ENCODE results near the gene LGMN. TPM values are rescaled to one million over a fixed set of nuclear protein-coding genes. Genes with fewer than 3 reads are reported as not detected.
"Not testable (repeated sequence)": the region's sequence is repeated elsewhere in the genome, so short reads cannot be mapped to it uniquely, and the experiment has no call there.

The LGMN gene
- polyA plus RNA-seq, 1 donor from 2014 or later: 48.0 TPM

DNA sequence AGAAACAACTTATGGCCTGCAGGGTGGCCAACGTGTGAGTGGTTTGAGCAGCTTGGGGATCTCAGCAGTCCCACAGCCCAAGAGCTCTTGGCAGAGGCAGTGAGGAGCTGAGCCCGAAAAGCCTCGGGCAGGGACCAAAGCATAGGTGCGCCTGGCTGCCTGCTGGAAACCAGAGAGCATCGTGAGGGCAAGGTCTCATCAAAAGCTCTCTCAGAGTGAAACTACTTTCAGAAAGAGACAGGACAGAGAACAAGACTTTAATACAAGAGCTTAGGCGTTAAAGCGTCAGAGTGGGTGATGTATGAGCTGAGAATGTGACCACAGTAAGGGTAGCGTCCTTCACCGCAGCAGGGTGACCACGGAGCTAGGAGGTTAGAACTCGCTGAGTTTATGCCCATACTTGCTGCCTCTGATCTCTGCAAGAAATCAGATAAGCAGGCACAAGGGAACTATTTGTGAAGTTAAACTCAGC, 30.8 kb downstream of the LGMN start:
- no peaks in the 10 kb centered on the region for H3K9me2 ChIP-seq (ENCODE audit: insufficient read depth, low read length)
- H3K27ac ChIP-seq (ENCODE audit: low read length): no peak overlapping the region

GRCh38 chr14:92716131-92716530, 32.3 kb downstream of the LGMN start:
- Histone ChIP-seq H3K4me2 (ENCODE audit: low read length) (no peak overlapping the region), H3F3A (ENCODE audit: insufficient read depth, low read length, poor library complexity, severe bottlenecking) (no peaks in the 10 kb centered on the region), H3K4me3 (ENCODE audit: low read length) (no peak overlapping the region), H3K79me2 (replicated peaks; ENCODE audit: insufficient read depth, low read length) (no peaks in the 10 kb centered on the region), H3K9ac (ENCODE audit: low read length) (no peak overlapping the region), H3K27ac (ENCODE audit: low read length) (no peak overlapping the region), H3K9me3 (ENCODE audit: low read length) (no peaks in the 10 kb centered on the region), H3K9me2 (ENCODE audit: insufficient read depth, low read length) (no peaks in the 10 kb centered on the region), H4K20me1 (ENCODE audit: insufficient read depth) (no peaks in the 10 kb centered on the region), H2AFZ (ENCODE audit: low read depth, low read length) (no peak overlapping the region), H3K36me3 (ENCODE audit: insufficient read depth, low read length) (no peaks in the 10 kb centered on the region), H3K27me3 (ENCODE audit: insufficient read depth, low read depth, low read length) (no peaks in the 10 kb centered on the region)
- no peak for TF ChIP-seq MXI1 (conservative IDR thresholded peaks at IDR 0.05; ENCODE audit: poor library complexity, severe bottlenecking)
- no peak for TF ChIP-seq CTCF (IDR thresholded peaks at IDR 0.05; ENCODE audit: poor library complexity, severe bottlenecking)
- TF ChIP-seq, protein P1, sequence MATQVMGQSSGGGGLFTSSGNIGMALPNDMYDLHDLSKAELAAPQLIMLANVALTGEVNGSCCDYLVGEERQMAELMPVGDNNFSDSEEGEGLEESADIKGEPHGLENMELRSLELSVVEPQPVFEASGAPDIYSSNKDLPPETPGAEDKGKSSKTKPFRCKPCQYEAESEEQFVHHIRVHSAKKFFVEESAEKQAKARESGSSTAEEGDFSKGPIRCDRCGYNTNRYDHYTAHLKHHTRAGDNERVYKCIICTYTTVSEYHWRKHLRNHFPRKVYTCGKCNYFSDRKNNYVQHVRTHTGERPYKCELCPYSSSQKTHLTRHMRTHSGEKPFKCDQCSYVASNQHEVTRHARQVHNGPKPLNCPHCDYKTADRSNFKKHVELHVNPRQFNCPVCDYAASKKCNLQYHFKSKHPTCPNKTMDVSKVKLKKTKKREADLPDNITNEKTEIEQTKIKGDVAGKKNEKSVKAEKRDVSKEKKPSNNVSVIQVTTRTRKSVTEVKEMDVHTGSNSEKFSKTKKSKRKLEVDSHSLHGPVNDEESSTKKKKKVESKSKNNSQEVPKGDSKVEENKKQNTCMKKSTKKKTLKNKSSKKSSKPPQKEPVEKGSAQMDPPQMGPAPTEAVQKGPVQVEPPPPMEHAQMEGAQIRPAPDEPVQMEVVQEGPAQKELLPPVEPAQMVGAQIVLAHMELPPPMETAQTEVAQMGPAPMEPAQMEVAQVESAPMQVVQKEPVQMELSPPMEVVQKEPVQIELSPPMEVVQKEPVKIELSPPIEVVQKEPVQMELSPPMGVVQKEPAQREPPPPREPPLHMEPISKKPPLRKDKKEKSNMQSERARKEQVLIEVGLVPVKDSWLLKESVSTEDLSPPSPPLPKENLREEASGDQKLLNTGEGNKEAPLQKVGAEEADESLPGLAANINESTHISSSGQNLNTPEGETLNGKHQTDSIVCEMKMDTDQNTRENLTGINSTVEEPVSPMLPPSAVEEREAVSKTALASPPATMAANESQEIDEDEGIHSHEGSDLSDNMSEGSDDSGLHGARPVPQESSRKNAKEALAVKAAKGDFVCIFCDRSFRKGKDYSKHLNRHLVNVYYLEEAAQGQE (IDR thresholded peaks at IDR 0.05; ENCODE audit: borderline replicate concordance): no peak
- TF ChIP-seq EZH2 (IDR thresholded peaks at IDR 0.05; ENCODE audit: borderline replicate concordance, insufficient read depth, low read length, poor library complexity, severe bottlenecking): no peak
- no peak for TF ChIP-seq EP300 (conservative IDR thresholded peaks at IDR 0.05; ENCODE audit: poor library complexity, severe bottlenecking)
- TF ChIP-seq TAF1 (IDR thresholded peaks at IDR 0.05; ENCODE audit: low read depth): no peak
- no peak for TF ChIP-seq RAD21 (conservative IDR thresholded peaks at IDR 0.05)
- TF ChIP-seq POLR2AphosphoS5 (IDR thresholded peaks at IDR 0.05): no peak
- no peak for TF ChIP-seq SMC3 (conservative IDR thresholded peaks at IDR 0.05; ENCODE audit: poor library complexity)

More for the DNA sequence above, 30.8 kb downstream of the LGMN start:
- Histone ChIP-seq H3K36me3 (ENCODE audit: insufficient read depth, low read length) (no peaks in the 10 kb centered on the region), H3K79me2 (replicated peaks; ENCODE audit: insufficient read depth, low read length) (no peaks in the 10 kb centered on the region), H3K4me2 (ENCODE audit: low read length) (no peak overlapping the region), H3K27me3 (ENCODE audit: insufficient read depth, low read depth, low read length) (no peaks in the 10 kb centered on the region), H2AFZ (ENCODE audit: low read depth, low read length) (no peak overlapping the region), H3K9ac (ENCODE audit: low read length) (no peak overlapping the region), H3K4me3 (ENCODE audit: low read length) (no peak overlapping the region), H3K9me3 (ENCODE audit: low read length) (no peaks in the 10 kb centered on the region), H3F3A (ENCODE audit: insufficient read depth, low read length, poor library complexity, severe bottlenecking) (no peaks in the 10 kb centered on the region), H4K20me1 (ENCODE audit: insufficient read depth) (no peaks in the 10 kb centered on the region)
- TF ChIP-seq POLR2AphosphoS5 (IDR thresholded peaks at IDR 0.05) (no peak), CTCF (IDR thresholded peaks at IDR 0.05; ENCODE audit: poor library complexity, severe bottlenecking) (no peak), EZH2 (IDR thresholded peaks at IDR 0.05; ENCODE audit: borderline replicate concordance, insufficient read depth, low read length, poor library complexity, severe bottlenecking) (no peak), EP300 (conservative IDR thresholded peaks at IDR 0.05; ENCODE audit: poor library complexity, severe bottlenecking) (no peak)

DNA sequence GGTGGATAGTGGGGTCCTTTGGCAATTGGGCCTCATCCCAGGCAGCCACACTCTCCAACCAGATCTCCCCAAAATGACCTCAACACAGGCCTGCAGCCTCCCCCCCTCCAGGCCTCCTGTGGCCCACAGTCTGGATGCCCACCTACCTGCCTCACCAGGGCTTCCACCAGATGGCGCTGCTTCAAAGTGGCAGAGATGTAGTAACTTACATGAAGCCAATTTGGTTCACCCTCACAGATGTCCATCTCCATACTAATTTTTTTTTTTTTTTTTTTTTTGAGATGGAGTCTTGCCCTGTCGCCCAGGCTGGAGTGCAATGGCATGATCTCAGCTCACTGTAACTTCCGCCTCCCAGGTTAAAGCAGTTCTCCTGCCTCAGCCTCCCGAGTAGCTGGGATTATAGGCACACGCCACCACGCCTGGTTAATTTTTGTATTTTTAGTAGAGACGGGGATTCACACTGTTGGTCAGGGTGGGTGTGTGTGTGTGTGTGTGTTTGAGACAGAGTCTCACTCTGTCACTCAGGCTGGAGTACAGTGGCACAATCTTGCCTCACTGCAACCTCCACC, 33.6 kb downstream of the LGMN start:
- H2AFZ ChIP-seq (ENCODE audit: low read depth, low read length); H3K4me3 ChIP-seq (ENCODE audit: low read length); H3K4me2 ChIP-seq (ENCODE audit: low read length); H3K27ac ChIP-seq (ENCODE audit: low read length); H3K27me3 ChIP-seq (ENCODE audit: insufficient read depth, low read depth, low read length); H3K9me3 ChIP-seq (ENCODE audit: low read length); H3K36me3 ChIP-seq (ENCODE audit: insufficient read depth, low read length); H3K79me2 ChIP-seq (replicated peaks; ENCODE audit: insufficient read depth, low read length); H3F3A ChIP-seq (ENCODE audit: insufficient read depth, low read length, poor library complexity, severe bottlenecking); H3K9me2 ChIP-seq (ENCODE audit: insufficient read depth, low read length); H3K9ac ChIP-seq (ENCODE audit: low read length); H4K20me1 ChIP-seq (ENCODE audit: insufficient read depth): not testable (repeated sequence)

All from neural cell (in vitro differentiated cells).